Measurements from ENCODE around the gene EPOP. TPM values are rescaled to one million over a fixed set of nuclear protein-coding genes. Genes with fewer than 3 reads are reported as not detected.

EPOP gene
- total and polyA plus RNA-seq, 7 donors = 0.21 to 1.2 (median 0.50) TPM

- no peak for ATAC-seq
Measured at GRCh38 chr17:38658741-38659345, 15.9 kb downstream of the EPOP start.

GRCh38 chr17:38657824-38658740 lies 16.7 kb downstream of the EPOP start:
- H3K36me3 ChIP-seq (ENCODE audit: insufficient read depth in 1 of 2, low read depth in 1 of 2) = no peaks in the 10 kb centered on the region
- WGBS, 3 donors = 75 to 84% (median 81%) methylated on average over 15 of the region's 15 CpGs
- TF ChIP-seq, protein P1, sequence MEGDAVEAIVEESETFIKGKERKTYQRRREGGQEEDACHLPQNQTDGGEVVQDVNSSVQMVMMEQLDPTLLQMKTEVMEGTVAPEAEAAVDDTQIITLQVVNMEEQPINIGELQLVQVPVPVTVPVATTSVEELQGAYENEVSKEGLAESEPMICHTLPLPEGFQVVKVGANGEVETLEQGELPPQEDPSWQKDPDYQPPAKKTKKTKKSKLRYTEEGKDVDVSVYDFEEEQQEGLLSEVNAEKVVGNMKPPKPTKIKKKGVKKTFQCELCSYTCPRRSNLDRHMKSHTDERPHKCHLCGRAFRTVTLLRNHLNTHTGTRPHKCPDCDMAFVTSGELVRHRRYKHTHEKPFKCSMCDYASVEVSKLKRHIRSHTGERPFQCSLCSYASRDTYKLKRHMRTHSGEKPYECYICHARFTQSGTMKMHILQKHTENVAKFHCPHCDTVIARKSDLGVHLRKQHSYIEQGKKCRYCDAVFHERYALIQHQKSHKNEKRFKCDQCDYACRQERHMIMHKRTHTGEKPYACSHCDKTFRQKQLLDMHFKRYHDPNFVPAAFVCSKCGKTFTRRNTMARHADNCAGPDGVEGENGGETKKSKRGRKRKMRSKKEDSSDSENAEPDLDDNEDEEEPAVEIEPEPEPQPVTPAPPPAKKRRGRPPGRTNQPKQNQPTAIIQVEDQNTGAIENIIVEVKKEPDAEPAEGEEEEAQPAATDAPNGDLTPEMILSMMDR (IDR thresholded peaks at IDR 0.05) = no peak
- no peak overlapping the region for H3K4me3 ChIP-seq
- H3K9me3 ChIP-seq = no peaks in the 10 kb centered on the region
- intact Hi-C loops (cut with DNase I) = no loop called here
- H3K27ac ChIP-seq = no peak overlapping the region
- H3K27me3 ChIP-seq (ENCODE audit: insufficient read depth in 3 of 3, low read length in 2 of 3) = peaks cover 0 to 28% (median 7%) of the 10 kb centered on the region in 3 donors
- DNase-seq = no peak
- H3K4me1 ChIP-seq = no peaks in the 10 kb centered on the region
- no peak for ATAC-seq

More at GRCh38 chr17:38658741-38659345, 15.9 kb downstream of the EPOP start:
- H3K4me1 ChIP-seq = no peaks in the 10 kb centered on the region
- H3K4me3 ChIP-seq = no peak overlapping the region
- no peak overlapping the region for H3K27ac ChIP-seq
- peak in 1 of 2 donors; percentile 26 for DNase-seq
- TF ChIP-seq, protein P1 (IDR thresholded peaks at IDR 0.05) = no peak
- no peaks in the 10 kb centered on the region for H3K9me3 ChIP-seq
- intact Hi-C loops (cut with DNase I) = no loop called here
- no peaks in the 10 kb centered on the region for H3K36me3 ChIP-seq (ENCODE audit: insufficient read depth in 1 of 2, low read depth in 1 of 2)
- peaks cover 0 to 22% (median 7%) of the 10 kb centered on the region in 3 donors for H3K27me3 ChIP-seq (ENCODE audit: insufficient read depth in 3 of 3, low read length in 2 of 3)
- 39 to 42% (median 40%) methylated on average over 13 of the region's 13 CpGs for WGBS, 3 donors

- H3K4me1 ChIP-seq = no peaks in the 10 kb centered on the region
- peaks cover 0 to 28% (median 7%) of the 10 kb centered on the region in 3 donors for H3K27me3 ChIP-seq (ENCODE audit: insufficient read depth in 3 of 3, low read length in 2 of 3)
- no peaks in the 10 kb centered on the region for H3K36me3 ChIP-seq (ENCODE audit: insufficient read depth in 1 of 2, low read depth in 1 of 2)
- intact Hi-C loops (cut with DNase I) = no loop called here
- no peaks in the 10 kb centered on the region for H3K9me3 ChIP-seq
- no peak for DNase-seq
- 55 to 60% (median 57%) methylated on average over 27 of the region's 27 CpGs for WGBS, 3 donors
- no peak overlapping the region for H3K4me3 ChIP-seq
- no peak overlapping the region for H3K27ac ChIP-seq
- TF ChIP-seq, protein P1 (IDR thresholded peaks at IDR 0.05) = no peak
- ATAC-seq = no peak
Measured at GRCh38 chr17:38656959-38657823, 17.6 kb downstream of the EPOP start.

DNA sequence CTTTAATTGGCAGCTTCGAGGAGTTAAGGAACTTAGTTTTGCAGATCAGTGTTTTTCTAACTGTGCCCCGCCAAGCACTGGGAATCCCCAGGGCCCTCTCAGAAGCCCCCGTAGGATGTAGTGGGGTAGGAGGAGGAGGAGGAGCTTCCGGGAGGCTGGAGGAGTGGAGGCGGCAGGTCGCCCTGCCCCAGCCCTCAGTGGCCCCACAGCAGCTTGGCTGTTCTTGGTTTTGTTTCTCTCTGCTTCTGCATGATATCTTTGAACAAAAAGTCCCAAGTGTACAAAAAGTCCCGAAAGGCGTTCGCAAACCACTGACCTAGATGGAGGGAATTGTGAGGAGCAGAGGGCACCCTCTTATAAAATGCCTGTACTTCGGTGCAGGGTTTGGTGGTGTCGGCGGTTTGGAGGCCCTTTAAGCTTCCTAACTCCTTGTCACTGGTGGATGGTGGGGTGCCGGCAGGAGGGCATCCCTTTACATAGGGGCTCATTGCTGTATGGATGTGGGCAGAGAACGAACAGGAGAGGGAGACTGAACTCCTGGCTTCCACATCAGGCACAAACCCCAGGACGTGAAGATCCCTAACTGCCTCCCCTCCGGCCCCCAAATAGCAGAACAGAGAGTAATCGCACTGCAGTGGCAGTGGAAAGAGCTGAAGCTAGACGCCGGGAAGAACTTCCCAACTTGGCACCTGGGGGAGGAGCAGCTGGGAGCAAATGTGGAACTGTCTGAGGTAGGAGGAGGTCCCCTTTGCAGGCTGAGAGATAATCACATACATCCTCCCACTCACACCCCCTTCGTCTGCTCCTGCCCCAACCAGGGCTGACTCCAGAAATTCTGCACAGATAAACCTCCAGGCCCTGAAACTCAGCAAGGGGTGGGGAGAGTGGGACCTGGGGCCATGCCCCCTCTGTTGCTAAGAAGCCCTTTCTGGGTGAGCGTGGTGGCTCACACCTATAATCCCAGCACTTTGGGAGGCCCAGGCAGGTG lies 20.1 kb downstream of the EPOP start:
- Histone ChIP-seq H3K9me3 (no peaks in the 10 kb centered on the region), H3K27ac (no peak overlapping the region), H3K36me3 (ENCODE audit: insufficient read depth in 1 of 2, low read depth in 1 of 2) (no peaks in the 10 kb centered on the region), H3K4me3 (no peak overlapping the region), H3K4me1 (no peaks in the 10 kb centered on the region), H3K27me3 (ENCODE audit: insufficient read depth in 3 of 3, low read length in 2 of 3) (peaks cover 0 to 28% (median 7%) of the 10 kb centered on the region in 3 donors)
- intact Hi-C loops (cut with DNase I) = no loop called here
- TF ChIP-seq, protein P1 (IDR thresholded peaks at IDR 0.05) = no peak
- ATAC-seq (no peak), DNase-seq (no peak)
- 40 to 45% (median 41%) methylated on average over 21 of the region's 21 CpGs for WGBS, 3 donors

Data from psoas muscle (tissue), 8 donors.